Stimulated activated CD4-positive, alpha-beta T cell treated with anti-CD3 and anti-CD28 coated beads, TNF-alpha, amount 100 ng/mL, for 24 hours (primary cell): Measurements from ENCODE around the gene POMC.
"Not testable (repeated sequence)": the region's sequence is repeated elsewhere in the genome, so short reads cannot be mapped to it uniquely, and the experiment has no call there.

Experiments
- DNase-seq, 3 experiments: peaks; one replicate each; pipeline ENCODE4 v3.0.0-alpha.2; 2020; ENCODE audit warnings: low read depth in 3 of 3

POMC gene

DNA sequence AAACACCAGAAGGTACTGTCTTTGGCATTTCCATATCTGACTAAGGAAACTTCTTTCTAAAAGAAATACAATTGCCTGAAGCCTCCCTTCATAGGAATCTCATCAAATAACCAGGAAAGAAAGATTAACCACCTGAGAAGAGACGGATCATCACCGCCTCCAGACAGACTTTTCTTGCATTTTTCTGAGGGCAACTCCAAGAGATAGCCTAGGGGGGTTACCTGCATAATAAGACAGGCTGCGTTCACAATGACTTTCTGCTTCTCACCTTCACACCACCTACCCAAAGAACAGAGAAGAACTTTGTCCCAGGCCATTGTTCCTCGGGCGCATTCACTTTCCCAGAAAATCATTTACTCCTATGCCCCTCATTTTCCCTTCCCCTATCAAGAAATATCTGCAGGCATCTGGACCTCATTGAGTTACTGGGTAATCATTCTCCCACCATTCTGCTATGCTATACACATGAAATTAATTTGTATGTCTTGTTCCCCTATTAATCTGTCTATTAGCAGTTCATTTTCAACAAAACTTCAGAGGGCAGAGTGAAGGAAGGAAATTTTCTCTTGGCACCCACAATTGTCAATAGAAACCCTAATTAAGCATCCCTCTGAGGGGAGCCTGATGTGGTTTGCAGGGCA is 8.3 kb upstream of the POMC start:
- DNase-seq, result no peak

DNA sequence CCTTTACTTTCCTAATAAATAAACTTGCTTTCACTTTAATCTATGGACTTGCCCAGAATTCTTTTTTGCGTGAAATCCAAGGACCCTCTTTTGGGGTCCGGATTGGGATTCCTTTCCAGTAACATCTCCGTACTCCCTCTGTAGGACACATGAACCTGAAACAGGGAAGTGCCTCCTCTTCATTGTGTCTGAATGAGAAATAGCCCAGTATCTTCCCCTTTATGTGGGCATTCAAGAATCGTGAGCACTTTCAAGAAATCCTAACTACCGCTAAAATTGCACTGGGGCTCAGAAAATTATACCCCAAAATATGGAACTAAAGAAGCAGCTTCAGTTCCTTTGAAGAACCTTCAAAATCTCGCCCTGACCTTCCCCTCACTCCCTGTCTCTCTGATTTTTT is 7.8 kb upstream of the POMC start:
- no peak for DNase-seq

DNA sequence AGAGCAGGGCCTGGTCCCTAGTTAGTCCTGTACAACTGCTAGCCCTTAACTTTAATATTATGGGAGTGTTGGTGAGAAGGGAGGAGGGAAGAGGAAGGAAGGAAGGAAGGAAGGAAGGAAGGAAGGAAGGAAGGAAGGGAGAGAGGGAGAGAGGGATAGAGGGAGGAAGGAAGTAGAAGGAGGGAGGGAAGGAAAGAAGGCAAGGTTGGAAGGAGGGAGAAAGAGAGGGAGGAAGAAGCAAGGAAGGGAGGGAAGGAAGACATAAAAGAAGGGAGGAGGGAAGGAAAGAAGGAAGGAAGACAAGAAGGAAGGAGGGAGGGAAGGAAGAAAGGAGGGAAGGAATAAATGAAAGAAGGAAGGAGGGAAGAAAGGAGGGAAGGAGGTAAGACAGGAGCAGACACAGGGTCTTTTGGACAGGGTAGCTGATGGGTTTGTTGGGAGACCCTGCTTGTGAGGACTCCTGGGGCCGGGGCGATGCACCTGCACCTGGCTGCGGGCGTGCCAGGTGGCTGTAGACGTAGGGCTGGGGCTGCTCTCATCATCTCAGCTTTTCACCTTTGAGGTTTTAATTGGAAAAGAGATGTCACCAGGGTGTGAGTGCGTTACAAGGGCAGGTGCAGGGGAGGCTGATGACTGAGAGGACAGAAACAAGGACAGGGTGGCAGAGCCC is 5.9 kb upstream of the POMC start:
- no peak for DNase-seq

DNA sequence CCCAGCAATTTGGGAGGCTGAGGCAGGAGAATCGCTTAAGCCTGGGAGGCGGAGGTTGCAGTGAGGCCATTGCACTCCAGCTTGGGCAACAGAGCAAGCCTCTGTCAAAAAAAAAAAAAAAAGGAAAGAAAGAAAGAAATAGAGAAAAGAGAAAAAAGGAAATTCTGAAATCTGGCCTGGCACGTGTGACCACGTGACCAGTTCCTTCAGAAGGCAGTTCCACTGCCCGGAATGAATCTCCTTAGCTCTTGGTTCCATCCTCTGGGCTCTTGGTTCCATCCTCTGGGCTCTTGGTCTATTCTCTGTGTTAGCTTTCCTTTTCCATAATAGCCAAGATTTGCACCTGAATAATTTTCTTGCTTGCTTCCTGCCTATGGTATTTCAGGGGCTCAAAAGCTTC is 5.3 kb upstream of the POMC start:
- DNase-seq, result no peak

DNA sequence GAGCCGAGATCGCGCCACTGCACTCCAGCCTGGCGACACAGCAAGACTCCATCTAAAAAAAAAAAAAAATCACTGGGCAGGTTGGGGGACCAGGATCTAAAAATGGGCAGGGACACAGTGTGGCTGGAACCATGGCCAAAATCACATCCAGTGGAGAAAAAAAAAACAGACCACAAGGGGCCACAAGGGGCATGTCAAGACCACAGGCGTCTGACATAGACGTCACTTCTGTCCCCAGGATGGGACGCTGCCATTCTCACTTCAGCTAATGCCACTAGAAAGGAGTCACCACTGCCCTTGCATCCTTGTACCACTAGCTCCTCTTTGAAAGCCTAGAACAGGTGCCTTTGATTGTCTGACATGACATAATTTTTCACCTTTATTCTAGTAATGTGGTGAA is 2.5 kb upstream of the POMC start:
- DNase-seq, result no peak

DNA sequence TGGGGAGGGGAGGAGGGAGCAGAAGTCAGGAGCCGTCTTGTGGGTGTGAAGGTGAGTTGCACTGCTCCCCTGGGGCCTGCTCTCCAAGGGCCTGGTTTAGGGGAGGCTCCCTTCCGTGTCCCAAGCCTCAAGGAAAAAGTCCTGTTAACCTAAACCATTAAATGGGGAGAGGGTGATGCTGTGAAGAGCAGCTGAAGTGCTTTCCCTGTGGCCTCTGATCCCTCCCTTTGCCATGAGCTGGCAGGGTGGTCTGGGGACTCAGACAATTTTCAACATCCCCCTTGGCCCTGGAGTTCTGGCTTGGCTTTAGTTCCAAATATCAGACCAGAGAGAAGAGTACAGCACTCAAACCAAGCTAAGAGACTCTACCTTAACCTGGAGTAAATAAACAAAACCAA is 692 bp upstream of the POMC start:
- no peak for DNase-seq

DNA sequence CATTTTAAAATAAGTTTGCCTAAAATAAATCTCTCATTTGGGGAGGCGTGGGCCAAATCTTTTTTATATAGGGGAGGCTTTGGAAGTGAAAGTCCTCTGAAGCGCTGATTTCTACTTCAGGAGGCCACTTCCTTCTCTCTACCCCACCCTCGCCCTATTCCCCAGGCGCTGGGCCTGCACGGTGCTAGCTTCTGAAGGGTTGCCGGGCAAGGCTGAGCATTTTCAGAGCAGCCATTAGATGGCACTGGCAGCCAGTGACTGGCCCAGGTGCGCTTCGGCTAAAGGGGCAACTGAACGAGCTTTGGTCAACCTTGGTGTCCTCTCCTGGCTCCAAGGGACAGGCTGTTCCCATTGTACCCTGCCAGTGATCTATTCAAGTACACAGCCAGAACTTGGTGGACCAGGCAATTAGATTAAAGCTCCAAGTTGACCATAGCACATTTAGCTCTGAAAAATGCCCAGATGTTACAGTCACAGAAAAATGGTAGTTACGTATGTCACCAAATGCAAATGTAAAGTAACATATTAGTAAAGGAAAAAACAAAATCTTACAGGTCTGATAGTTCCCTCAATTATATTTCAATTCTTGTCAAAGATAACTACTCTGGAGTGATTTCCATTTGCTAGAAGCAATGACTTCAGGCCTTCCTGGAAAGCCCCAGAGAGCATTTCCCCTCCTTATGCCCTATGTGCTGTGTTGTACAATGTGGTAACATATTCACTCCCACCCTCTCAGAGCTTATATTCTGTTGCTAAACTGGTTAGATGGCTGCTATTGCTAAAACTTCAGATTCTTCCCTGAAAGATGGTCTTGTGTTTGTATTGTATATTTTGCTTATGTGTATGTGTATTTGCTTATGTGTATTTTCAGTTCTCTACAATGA is 2.1 kb downstream of the POMC start:
- DNase-seq, result peak in 1 of 3 experiments; percentile 30

DNA sequence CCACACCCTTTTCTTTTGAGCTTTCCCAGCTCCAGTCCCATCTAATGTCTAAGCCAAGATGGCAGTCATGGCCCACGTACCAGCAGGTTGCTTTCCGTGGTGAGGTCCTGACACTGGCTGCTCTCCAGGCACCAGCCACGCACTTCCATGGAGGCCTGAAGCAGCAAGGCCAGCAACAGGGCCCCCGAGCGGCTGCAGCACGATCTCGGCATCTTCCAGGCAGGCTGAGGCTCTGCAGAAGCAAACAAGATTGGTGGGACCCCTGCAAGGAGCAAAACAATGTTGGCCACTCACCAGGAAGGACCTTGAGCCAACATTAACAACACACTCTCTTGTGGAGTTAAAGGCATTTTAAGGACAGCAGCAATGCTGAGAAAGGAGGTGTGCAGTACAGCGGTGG is 3.8 kb downstream of the POMC start:
- DNase-seq, result no peak

DNA sequence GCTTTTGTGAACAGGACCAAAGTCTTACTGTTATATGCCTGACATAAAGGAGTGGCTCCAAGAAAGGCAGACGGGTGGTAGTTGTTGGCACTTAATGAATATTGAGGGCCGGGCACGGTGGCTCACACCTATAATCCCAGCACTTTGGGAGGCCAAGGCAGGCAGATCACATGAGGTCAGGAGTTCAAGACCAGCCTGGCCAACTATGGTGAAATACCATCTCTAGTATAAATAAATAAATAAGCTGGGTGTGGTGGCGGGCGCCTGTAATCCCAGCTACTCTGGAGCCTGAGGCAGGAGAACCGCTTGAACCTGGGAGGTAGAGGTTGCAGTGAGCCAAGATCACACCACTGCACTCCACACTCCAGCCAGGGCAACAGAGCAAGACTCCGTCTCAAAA is 6.3 kb downstream of the POMC start:
- DNase-seq, result not testable (repeated sequence)

DNA sequence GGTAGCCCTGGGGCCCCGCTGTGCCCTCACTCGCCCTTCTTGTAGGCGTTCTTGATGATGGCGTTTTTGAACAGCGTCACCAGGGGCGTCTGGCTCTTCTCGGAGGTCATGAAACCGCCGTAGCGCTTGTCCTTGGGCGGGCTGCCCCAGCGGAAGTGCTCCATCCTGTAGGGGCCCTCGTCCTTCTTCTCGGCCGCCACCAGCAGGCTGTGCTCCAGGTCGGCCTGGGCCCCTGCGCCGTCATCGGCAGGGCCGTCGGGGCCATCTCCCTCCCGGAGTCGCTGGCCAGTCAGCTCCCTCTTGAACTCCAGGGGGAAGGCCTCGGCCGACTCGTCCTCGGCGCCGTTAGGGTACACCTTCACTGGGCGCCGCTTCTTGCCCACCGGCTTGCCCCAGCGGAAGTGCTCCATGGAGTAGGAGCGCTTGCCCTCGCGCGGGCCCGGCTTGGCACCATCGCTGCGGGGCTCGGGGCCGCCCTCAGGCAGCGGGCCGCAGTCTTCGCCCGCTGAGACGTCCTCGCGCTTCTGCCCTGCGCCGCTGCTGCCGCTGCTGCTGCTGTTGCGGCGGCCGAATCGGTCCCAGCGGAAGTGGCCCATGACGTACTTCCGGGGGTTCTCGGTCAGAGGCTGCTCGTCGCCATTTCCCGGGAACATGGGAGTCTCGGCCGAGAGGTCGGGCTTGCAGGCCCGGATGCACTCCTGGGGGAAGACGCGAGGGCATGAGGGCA is 7.2 kb downstream of the POMC start:
- peak; percentile 51 to 71 (median 58) for DNase-seq

DNA sequence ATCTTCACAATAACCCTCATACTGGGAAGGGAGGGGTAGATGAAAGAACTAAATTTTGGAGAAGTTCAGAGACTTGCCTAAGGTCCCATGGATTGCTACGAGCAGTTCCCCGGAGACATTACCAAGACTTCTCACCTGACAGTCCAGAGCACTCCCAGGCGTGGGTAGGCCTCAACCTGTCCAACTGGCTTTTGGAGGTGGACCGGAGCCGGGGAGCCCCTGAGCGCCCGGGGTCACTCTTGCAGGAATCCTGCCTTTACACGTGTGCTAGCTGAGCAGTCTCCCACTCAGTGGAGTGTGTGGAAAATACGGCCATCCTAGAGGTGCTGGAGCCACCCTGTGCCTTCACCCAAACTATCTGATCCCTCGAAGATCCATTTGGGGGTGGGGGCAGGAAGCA is 8.0 kb downstream of the POMC start:
- DNase-seq, result no peak

DNA sequence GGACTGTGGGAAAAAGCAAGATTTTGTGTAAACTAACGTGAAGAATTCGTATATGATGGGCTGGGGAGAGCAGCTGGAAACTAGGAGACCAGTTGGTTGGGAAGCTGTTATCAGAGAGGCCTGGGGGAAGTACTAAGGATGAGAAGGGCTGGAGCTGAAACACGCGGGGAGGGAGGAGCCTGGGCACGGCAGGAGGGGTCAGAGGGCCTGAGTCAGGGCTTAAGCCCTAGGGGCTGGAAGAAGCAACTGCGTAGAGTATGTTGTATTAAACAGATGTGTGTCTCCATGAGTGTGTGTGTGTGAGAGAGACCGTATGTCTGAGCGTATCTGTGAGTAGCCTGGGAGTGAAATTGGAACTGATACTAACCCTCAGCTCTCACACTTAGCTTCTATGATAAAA is 8.4 kb downstream of the POMC start:
- no peak for DNase-seq

DNA sequence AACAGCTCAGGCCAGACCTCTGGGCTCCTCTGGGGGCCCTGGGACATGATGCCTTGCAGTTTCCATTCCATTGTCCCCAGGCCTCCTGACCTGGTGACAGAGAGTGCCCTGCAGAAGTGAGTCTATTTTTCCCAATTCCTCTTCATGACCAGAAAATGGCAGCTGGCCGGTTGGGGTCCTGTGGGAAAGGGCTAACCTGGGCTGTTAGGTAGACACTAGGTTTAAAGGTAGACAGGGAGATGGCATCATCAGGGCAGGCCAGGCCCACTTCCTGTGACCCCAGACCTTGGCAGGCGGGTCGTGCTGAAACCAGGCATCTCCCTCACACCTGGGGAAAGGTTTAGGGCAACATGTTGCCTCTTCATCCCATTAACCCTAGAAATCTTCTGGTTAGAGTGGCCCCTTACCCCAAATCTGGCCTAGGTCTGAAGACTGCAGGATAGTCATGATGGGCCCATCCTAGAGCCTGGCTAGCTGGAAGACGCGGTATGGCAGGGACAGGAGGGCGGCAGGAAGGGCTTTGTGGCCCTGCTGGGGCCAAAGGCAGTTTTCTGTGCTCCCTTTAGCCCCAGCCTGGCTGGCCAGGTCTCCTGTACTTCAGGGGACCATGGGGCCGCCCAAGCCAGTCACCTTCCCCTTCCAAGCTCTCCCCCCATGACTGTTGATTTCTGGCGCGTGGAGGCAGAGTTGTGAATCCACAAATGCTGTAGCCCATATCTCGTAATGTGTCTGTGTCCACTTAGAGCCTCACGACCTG is 10.1 kb downstream of the POMC start:
- DNase-seq, result no peak

DNA sequence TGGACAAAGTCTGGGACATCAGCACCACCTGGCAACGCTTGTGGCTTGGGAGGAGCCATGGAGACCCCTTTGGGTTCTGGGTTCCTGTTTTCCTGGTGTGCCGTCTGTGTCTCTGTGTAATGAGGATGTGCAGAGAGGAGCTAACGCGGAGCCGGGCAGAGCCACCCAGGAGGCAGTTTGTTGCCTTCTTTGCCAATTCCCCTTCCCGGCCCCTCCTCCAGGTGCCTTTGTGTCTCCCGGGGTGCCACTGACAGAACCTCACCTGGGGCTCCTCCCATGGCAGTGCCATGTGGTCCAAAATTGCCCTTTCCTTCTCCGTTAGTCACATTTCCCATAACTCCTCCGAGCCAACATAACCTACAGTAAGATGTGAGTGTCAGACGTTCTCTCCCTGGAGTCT is 13.0 kb downstream of the POMC start:
- no peak for DNase-seq

DNA sequence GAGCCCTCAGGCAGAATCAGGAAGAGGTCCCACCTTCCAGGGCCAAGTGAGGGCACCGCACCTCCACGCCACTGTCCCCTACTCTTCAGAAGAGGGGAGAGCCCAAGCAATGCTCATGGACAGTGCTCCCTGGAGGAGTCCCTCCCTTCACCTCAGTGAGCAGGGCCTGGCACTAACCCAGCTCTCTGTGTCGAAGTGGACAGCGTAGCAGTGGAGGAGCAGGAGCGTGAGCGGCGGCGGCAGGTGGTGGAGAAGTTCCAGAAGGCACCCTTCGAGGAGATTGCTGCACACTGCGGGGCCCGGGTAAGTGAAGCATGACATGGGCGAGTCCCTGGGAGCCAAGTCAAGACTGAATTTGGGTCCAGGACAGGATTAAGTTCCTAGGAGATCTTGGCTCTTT is 16.7 kb downstream of the POMC start:
- no peak for DNase-seq

DNA sequence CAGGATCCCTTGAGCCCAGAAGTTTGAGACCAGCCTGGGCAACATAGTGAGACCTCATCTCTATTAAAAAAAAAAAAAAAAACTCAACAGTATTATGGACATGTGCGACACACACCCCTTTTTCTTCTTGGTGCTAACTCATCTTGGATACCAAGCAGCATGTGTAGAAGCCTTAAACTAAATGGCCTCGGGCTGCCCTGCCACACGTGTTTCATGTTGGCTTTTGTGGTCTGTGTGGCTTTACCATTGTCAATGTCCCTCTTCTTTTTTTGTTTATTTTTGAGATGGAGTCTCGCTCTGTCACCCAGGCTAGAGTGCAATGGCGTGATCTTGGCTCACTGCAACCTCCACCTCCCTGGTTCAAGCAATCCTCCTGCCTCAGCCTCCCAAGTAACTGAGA is 17.4 kb downstream of the POMC start:
- not testable (repeated sequence) for DNase-seq

DNA sequence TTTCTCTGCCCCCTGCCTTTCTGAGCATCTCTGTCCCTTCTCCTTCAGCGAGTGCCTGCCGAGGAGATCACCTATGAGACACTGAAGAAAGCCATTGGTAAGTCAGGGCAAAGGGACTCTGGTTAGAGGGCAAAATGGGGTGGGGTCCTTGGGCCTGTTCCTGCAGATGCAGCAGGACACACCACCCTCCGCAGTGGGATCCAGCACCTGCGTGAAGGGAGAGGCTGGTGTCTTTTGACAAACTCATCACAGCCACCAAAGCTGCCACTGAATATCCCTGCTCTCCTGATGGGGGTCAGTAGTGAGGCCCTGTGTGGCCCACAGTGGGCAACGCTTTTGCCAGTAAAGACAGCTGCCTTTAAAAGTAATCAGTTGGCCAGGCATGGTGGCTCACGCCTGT is 18.7 kb downstream of the POMC start:
- DNase-seq, result no peak

DNA sequence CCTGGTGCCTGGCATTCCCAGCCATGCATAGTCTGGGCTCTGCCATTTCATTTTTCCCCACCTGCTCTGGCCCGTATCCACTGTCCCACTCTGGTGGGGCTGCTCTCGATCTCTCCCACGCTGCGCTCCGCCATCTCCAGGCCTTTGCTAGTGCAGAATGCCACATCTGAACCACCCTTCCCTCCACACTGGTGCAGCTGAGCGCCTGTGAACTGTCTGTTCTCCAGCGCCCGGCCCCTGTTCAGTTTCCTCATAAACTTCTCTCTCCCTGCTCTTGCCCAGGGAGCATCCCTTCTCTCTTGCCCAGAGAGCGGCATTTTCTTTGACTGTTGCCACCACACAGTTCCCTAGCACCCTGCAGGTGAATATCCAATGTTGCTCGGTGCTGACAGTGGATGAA is 21.5 kb downstream of the POMC start:
- DNase-seq, result no peak

DNA sequence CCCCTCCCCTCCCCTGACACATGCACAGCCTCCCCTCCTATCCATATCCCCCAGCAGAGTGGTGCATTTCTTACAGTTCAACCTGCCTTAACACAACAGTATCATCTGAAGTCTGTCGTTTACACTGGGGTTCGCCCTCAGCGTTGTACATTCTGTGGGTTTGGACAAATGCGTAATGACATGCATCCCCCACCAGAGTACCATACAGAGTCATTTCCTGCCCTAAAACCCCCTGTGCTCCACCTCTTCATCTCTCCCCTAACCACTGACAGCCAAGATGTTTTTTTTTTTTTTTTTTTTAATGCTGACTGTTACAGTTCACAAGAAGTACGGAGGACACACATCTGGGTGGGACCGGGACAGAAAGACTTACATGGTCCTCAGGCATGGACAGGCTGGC is 22.6 kb downstream of the POMC start:
- DNase-seq, result no peak

DNA sequence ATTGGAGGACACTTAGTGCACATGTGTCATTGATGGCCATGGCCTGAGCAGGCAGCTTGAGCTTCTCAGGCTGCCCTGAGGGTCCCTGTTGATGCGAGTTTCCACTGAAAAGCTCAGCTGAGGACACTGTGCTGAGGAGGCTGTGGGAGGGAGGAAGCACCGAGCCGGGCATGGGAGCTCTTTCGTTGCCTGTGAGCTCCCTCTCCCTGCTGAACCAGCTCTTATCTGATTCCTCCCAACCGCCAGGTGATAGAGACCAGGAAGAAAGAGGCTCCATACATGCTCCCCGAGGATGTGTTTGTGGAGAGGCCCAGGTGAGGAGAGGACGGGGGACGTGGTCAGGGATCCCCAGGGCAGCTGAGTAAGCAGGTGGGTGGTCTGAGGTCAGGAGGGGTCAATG is 27.3 kb downstream of the POMC start:
- DNase-seq, result no peak

DNA sequence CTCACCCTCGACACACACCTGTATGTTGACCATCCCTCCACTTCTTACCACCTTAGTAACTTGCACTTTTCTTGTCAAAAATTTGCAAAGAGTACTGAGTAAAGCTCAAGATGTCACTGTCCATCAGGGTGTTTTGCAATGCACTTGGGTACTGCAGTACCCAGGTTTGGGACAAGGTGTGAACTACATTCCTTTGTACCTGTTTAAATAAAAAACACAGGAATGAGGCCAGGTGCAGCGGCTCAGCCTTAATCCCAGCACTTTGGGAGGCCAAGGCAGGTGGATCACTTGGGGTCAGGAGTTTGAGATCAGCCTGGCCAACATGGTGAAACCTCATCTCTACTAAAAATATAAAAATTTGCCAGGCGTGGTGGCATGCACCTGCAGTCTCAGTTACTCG is 27.8 kb downstream of the POMC start:
- not testable (repeated sequence) for DNase-seq

DNA sequence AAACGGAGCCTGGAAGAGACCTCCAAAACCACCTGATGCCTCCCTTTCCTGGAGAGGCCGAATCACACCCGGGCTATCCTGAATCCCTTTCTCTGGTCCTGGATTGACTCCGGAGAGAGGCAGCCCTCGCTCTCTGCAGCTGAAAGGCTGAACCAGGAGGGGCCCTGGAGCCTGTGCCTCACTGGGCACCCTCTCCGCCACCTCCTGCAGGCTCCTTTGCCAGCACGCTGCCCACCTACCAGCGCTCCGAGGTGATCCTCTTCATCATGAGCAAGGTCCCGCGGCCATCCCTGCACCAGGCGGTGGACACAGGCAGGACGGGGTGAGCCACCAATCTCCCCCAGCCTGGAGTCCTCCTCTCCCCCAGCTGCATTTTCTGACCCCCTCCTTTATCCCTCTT is 35.7 kb downstream of the POMC start:
- DNase-seq, result no peak
